ENCODE data around the gene CYSLTR2.

GRCh38 chr13:48624016-48624415, 29.7 kb upstream of the CYSLTR2 start:
- TF ChIP-seq, protein P1, sequence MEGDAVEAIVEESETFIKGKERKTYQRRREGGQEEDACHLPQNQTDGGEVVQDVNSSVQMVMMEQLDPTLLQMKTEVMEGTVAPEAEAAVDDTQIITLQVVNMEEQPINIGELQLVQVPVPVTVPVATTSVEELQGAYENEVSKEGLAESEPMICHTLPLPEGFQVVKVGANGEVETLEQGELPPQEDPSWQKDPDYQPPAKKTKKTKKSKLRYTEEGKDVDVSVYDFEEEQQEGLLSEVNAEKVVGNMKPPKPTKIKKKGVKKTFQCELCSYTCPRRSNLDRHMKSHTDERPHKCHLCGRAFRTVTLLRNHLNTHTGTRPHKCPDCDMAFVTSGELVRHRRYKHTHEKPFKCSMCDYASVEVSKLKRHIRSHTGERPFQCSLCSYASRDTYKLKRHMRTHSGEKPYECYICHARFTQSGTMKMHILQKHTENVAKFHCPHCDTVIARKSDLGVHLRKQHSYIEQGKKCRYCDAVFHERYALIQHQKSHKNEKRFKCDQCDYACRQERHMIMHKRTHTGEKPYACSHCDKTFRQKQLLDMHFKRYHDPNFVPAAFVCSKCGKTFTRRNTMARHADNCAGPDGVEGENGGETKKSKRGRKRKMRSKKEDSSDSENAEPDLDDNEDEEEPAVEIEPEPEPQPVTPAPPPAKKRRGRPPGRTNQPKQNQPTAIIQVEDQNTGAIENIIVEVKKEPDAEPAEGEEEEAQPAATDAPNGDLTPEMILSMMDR (IDR thresholded peaks at IDR 0.05), result no peak
- TF ChIP-seq ZBTB43 (CRISPR knock-in tag; IDR thresholded peaks at IDR 0.05), result no peak
- TF ChIP-seq TP53 (CRISPR knock-in tag; IDR thresholded peaks at IDR 0.05), result no peak
- no peak for TF ChIP-seq CREM (CRISPR knock-in tag; IDR thresholded peaks at IDR 0.05)
- no peak for TF ChIP-seq ESRRA (CRISPR knock-in tag; IDR thresholded peaks at IDR 0.05; ENCODE audit: borderline replicate concordance)

Data from WTC11 (cell line).